ENCODE data around the gene TUBAL3.

- TF ChIP-seq TCF4 (CRISPR knock-in tag; IDR thresholded peaks at IDR 0.05; ENCODE audit: borderline replicate concordance) (no peak), CREB5 (CRISPR knock-in tag; IDR thresholded peaks at IDR 0.05; ENCODE audit: low read depth) (no peak), RARB (CRISPR knock-in tag; IDR thresholded peaks at IDR 0.05) (no peak)
Measured at GRCh38 chr10:5396556-5397300, 7.9 kb downstream of the TUBAL3 start.

Measured in SK-N-SH treated with all-trans-retinoic acid at 6 μM for 48 hours (cell line).